8988T (cell line): ENCODE measurements around the gene MLXIP.
"Not testable (repeated sequence)": the region's sequence is repeated elsewhere in the genome, so short reads cannot be mapped to it uniquely, and the experiment has no call there.

Experiments used
- DNase-seq: peaks from one replicate; pipeline ENCODE4 v3.0.0; 2011

MLXIP gene

DNA sequence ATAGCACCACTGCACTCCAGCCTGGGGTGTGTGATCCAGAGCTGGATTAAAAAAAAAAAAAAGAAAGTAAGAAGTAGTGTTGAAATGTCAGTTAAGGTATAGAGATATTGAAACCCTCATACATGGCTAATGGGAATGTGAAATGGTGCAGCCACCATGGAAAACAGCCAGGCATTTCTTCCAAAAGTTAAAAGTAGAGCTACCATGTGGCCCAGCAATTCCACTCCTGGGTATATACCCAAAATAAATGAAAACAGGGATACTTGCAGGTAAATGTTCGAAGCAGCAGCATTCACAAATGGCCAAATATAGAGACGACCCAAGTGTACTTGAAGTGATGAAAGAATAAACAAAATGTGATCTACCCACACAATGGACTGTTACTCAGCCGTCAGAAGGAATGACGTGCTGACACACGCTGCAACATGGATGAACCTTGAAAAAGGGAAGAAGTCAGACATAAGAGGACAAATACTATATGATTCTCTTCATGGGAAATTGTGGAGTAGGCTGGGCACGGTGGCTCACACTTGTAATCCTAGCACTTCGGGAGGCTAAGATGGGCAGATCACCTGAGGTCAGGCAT lies 80.2 kb downstream of the MLXIP start:
- DNase-seq, result no peak

GRCh38 chr12:122159882-122160281 lies 81.3 kb downstream of the MLXIP start:
- DNase-seq, result no peak

GRCh38 chr12:122160761-122161160 lies 82.2 kb downstream of the MLXIP start:
- DNase-seq, result no peak

- DNase-seq, result no peak
These were observed 83.1 kb downstream of the MLXIP start for GRCh38 chr12:122161682-122162081.

DNA sequence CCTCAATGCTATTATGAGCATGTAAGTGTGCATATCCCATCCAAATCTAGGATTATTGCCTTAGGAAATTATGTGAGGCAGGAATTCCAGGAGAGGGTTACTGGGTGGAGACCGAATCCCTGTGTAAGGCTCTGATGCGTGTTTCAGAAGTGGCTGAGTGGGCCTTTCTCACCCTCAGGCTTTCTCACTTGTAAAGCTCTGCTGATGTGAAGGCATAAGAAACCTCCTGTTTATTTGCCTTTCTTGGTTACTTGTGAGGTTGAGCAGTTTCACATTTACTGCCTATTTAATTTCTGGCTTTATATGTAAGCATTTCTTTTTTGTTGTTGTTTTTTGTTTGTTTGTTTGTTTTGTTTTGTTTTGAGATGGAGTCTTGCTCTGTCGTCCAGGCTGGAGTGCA lies 84.4 kb downstream of the MLXIP start:
- no peak for DNase-seq

- no peak for DNase-seq
These were observed 88.1 kb downstream of the MLXIP start for GRCh38 chr12:122166422-122167349.

GRCh38 chr12:122167356-122167925 lies 88.9 kb downstream of the MLXIP start:
- DNase-seq, result no peak

GRCh38 chr12:122168492-122168891 lies 89.9 kb downstream of the MLXIP start:
- DNase-seq, result no peak

GRCh38 chr12:122171399-122171798 lies 92.8 kb downstream of the MLXIP start:
- DNase-seq, result no peak

GRCh38 chr12:122172262-122172939 lies 93.8 kb downstream of the MLXIP start:
- DNase-seq, result no peak

- DNase-seq, result no peak
These were observed 95.7 kb downstream of the MLXIP start, which contains the start of gene IL31 for GRCh38 chr12:122174155-122174845. TSS of gene IL31 (minus strand) at chr12:122174221. CDS start at chr12:122174172, 49 bp downstream.

DNA sequence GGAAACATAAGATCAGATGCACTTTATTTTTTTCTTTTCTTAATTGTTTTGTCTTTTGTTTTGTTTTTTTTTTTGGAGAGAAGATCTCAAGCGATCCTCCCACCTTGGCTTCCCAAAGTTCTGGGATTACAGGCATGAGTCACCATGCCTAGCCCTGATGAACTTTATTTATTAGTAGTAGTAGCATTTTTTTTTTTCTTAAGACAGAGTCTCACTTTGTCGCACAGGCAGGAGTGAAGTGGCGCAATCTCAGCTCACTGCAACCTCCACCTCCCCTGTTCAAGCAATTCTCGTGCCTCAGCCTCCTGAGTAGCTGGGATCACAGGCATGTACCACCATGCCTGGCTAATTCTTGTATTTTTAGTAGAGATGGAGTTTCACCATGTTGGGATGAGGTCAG lies 97.9 kb downstream of the MLXIP start:
- not testable (repeated sequence) for DNase-seq

- DNase-seq, result no peak
These were observed 104.5 kb downstream of the MLXIP start, which contains the start of gene LRRC43 for GRCh38 chr12:122182887-122183587. TSS of gene LRRC43 (plus strand) at chr12:122183123. CDS start at chr12:122183145, 22 bp downstream.

- no peak for DNase-seq
These were observed 105.0 kb downstream of the MLXIP start for GRCh38 chr12:122183588-122183940.

GRCh38 chr12:122184517-122184916 lies 106.0 kb downstream of the MLXIP start:
- no peak for DNase-seq

- no peak for DNase-seq
These were observed 106.5 kb downstream of the MLXIP start for GRCh38 chr12:122185079-122185478.

DNA sequence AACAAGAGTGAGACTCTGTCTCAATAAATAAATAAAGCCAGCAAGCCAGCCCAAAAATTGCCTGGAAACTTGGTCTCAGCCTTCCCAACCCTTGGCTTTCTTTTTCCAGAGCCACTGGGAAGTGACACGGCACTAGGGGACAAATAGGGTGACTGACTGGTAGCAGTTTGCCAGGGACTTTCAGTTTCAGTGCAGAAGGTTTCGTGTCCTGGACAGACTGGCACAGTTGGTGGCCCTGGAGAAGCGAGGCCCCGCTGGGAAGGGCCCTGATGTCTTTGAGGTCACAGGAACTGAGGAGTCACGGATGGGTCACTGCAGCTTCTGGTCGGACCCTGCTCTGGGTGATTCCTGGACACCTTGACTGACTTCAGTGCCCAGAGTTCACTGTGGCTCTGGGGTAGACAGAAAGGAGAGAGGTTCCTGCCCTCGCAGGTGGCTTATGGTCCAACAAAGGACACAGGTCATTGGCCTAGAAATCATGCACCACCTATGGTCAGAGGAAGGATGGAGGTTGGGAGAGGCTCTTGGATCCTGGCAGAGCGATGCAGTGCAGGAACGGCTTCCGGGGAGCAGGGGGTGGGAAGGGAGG lies 107.0 kb downstream of the MLXIP start:
- no peak for DNase-seq

DNA sequence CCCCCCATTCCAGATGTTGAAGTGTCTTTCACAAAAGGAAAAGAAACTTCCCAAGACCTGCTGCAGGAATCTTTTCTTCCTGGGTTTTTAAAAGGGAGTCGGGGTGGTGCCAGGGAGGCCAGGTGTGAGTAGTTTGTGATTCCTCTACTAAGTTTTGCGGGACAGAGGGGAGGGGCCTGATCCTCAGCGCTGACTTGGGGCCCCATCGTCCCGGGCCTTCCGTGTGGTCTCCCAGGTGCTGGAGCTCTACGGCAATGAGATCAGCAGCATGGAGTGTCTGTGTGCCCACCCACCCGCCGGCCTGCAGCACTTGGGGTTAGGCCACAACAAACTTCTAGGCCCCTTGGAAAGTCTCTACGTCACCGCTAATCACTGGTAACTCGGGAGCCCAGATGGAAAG lies 108.9 kb downstream of the MLXIP start:
- DNase-seq, result no peak

DNA sequence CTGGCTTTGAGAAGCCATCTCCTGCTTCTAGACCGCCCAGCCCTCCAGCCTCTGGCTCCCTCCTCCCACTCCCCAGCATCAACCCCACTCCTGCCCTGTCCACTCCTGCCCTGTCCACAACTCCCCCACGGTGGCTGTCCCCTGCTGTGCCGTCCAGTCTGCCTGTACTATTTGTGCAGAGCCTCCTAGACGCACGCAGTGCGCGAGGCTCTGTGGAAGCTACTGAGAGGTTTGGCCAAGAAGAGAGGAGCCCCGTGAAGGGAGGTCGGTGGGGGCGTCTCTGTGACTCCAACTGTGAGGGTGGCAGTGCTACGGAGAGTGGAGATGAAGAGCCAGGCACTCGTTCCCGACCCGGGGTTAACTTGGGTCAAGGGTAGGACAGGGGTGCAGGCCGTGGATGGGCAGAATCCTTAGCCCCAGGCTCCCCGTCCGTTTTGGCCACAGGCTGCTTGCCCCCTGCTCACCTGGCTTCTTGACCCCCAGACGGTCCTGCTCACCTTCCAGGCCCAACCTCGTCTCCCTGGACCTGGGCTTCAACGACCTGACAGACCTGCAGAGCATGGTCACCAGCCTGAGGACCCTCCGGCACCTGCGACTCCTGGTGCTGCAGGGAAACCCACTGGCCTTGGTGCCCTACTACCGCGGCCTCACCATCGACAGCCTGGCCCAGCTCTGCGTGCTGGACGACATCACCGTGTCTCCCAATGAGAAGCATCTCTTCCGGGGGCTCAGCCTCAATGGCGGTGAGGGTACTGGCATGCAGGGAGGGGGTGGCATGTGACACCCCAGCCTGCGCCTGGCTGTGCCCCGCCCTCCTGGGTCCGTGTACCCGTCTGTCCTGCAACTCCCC lies 111.3 kb downstream of the MLXIP start:
- no peak for DNase-seq

DNA sequence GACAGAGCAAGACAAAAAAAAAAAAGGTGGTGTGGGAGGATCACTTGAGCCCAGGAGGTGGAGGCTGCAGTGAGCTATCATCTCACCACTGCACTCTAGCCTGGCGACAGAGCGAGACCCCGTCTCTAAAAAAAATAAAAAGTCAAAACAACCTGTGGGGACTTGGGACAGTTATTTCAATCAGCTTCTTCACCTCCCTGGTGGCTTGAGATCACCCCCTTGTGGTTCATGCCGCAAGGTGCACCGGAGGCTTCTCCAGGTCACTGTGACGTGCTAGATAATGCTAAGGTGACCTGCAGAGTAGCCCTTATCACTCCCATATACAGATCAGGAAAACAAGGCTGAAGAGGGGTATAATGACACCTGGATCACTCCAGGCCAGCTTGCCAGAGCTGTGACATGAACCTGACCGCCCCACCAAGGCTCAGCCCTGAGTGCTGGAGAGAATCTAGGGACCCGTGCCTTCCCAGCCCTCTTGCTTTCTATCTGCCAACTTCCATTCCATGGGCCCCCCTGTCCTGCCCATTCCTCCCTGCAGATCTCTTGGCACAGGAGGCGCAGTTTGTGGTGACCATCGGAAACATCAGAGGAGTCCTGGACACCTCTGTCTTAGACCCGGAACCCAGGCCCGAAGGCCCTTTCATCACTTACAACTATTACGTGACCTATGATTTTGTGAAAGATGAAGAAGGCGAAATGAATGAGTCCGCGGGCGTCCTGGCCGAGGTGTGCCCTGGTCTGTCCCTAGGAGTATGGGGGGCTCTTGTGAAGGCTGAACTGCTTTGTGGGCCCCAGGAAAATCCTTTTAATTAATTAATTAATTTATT lies 112.5 kb downstream of the MLXIP start:
- peak; percentile 88 for DNase-seq
